Measurements from ENCODE around the gene ATOH7.
"Not testable (repeated sequence)": the region's sequence is repeated elsewhere in the genome, so short reads cannot be mapped to it uniquely, and the experiment has no call there.

ATOH7 gene
- 0 reads per million in 4 experiments for total RNA-seq

- DNase-seq, result no peak
Measured at GRCh38 chr10:68231817-68232251, at the start of gene ATOH7. Gene ATOH7, minus strand, starts transcription at chr10:68232113. Its CDS starts 436 bp downstream, at chr10:68231677.

GRCh38 chr10:68280758-68281157 is 48.8 kb upstream of the ATOH7 start:
- DNase-seq, result no peak

GRCh38 chr10:68278906-68279753 is 47.2 kb upstream of the ATOH7 start:
- DNase-seq, result not testable (repeated sequence)

GRCh38 chr10:68277814-68278213 is 45.9 kb upstream of the ATOH7 start:
- DNase-seq, result not testable (repeated sequence)

- no peak for DNase-seq
Measured at GRCh38 chr10:68276224-68276623, 44.3 kb upstream of the ATOH7 start.

DNA sequence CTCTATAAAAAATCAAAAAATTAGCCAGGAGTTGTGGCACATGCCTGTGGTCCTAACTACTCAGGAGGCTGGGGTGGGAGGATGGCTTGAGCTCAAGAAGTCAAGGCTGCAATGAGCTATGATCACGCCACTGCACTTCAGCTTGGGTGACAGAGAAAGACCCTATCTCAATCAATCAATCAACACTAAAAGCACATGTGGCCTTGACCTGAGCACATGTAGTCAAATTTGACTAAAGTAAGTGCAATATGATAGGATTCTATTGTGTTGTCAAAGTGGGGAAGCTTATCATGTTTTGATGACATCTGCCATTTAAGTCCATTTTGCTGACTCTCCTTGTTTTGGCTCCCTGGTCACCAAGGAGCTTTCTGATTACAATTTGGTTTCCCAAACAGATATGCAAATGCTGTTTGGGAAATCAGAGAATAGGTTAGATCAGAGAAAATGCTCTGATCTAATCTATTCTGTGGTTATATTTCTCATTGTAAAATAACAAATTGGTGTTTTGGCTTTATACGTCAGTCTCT is 43.8 kb upstream of the ATOH7 start:
- no peak for DNase-seq

DNA sequence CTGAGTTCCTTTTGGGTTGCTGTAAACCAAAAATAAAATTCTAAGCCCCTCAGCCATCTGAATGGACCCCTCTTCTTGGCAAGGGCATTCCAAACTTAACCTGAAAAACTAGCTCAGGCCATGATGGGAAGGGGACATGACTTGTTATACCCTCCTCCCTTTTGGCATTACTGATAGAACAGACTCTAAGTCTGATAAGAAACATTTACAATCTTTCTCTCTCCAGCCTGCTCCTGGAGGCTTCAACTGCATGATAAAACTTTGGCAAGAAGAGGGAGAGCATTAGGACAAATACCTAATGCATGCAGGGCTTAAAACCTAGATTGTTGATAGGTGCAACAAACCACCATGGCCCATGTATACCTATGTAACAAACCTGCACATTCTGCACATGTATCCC is 40.9 kb upstream of the ATOH7 start:
- DNase-seq, result no peak

DNA sequence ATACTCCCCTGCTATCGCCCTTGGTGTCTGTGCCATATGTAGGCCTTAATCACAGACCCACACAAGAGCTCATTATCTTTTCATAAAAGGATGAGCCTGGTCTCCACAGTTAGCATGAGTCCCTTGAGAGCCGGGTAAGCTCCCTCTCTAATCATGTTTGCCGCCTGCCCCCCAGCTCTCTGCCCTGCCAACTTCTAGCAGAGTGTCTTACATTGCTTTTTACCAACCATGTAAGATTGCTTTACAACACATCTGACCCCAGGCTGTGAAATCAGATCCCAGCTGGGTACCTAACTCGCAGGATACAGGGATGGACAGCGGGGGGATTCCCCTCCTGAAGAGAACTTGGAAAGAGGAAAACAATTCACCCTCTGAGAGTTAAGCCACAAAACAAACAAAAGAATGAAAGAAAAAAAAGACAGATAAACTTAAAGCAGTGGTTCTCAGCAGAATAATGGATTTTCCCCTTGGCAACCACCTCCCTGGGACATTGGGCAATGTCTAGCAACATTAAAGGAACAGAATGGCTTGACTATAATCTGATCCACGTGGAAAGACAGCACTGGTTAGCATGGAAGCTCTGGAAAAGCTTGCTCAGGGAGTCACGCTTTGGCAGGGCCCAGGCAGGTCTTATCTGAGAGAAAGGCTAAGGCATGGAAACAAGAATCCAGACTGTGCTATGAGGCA is 39.4 kb upstream of the ATOH7 start:
- DNase-seq, result no peak

- no peak for DNase-seq
Measured at GRCh38 chr10:68269562-68270290, 37.8 kb upstream of the ATOH7 start.

DNA sequence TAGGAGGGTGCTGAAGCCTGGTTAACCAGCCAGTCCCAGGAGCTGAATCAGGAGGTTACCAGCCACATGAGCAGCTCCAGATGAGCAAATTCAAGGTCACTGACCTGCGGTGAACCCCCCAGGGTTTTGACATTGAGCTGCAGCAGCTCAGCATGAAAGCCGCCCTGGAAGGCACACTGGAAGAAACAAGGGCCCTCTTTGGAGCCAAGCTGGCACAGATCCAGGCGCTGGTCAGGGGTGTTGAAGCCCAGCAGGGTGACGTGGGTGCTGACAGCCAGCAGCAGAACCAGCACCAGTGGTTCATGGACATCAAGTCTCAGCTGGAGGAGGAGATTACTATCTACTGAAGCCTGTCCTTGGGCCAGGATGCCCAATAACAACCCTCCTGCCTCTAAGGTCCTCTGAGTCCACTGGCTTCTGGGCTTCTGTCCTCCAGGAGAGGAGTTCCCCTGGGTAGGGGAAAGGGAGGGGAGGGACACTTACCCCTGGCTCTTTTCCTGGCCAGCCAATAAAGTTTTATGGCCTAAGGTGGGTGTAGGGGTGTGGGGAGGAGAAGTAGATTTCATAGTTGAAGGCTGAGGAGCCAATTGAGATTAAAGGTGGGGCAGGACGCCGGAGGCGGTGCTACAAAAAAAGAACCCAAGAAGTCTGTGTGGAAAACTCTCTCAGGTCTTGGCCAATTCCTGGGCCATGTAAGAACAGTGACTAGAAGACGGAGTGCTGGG is 29.4 kb upstream of the ATOH7 start:
- DNase-seq, result no peak

DNA sequence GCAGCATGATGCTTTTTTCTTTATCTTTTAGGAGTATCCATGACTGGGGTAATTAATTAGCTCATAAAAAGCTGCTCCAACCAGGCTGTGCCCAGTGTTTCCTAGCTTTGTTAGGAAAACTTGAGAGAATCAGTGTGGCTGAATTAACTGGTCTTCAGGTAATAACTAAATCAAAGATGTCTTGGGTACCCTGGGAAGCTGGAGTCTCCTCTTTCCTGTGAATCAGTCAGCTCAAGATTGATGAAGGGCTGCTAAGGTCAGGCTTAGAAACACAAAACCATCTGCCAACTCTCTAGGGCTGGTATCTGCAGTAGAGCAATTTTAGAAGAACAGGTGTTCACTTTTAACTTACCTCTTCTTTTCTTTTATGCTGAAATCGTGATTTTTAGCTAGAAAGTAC is 21.4 kb upstream of the ATOH7 start:
- DNase-seq, result no peak

DNA sequence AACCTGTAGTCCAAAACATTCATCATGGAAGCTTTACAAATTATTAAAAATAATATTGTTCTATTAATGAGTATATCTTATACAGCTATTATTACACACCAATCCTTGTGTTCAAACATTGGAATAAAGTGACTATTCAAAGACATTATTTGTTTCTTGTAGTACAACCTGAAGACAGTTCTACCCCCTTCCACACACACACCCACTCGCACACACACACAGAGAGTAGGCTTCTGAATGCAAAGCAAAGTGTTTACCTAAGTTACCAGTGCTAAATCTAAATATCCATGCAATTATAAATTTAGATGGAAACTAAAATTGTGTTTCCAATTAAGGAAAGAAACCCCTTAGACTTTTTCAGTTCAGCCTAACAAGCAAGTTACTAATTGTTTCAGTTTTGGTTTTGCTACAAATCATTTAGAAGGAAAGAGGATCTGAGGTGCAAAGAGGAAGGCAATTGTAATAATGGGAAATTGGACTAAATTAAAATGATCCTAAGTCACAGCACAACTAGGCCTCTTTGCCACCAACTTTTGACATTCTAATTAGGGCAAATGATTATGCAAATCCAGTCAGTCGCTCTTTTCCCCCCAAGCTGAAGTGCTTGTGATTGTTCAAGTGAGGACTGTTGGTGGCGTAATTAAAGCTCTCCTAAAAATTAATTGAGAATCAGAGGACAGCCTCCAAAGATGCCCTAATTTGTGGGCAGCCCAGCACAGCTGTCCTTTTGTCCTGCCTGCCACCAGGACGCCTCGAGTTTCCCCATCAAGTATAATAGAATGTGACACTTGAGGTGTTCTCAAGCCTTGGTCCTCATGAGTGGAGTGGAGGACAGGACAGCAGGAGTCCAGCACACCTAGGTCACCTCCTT is 19.9 kb upstream of the ATOH7 start:
- DNase-seq, result no peak

GRCh38 chr10:68251151-68251550 is 19.2 kb upstream of the ATOH7 start:
- DNase-seq, result no peak

GRCh38 chr10:68249297-68249696 is 17.4 kb upstream of the ATOH7 start:
- DNase-seq, result no peak

DNA sequence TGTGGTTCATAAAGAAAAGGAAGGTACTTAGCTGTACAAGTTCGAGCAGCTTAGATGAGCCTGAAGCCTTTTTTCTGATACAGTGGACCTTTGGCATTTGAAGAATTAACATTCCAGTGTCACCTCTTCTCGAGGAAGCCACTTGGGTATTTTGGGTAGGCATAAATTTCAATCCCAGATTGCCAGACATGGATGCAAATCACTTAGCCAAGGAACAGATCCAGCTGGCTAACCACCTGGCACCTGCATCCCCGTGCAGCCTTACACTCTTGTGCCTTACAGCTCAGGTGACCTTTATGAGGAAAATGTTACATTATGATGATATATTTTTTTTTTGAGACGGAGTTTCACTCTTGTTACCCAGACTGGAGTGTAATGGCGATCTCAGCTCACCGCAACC is 16.0 kb upstream of the ATOH7 start:
- no peak for DNase-seq

DNA sequence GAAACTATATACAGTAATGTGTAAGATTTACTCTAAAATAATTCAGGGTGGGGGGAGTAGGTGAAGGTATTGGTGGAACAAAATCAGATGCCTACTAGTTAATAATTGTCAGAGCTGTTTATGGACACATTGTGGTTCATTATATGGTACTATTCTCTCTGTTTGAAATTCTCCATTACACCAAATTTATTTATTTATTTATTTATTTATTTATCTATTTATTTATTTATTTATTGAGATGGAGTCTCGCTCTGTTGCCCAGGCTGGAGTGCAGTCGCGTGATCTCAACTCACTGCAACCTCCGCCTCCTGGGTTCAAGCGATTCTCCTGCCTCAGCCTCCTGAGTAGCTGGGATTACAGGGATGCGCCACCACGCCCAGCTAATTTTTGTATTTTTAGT is 14.5 kb upstream of the ATOH7 start:
- DNase-seq, result not testable (repeated sequence)

DNA sequence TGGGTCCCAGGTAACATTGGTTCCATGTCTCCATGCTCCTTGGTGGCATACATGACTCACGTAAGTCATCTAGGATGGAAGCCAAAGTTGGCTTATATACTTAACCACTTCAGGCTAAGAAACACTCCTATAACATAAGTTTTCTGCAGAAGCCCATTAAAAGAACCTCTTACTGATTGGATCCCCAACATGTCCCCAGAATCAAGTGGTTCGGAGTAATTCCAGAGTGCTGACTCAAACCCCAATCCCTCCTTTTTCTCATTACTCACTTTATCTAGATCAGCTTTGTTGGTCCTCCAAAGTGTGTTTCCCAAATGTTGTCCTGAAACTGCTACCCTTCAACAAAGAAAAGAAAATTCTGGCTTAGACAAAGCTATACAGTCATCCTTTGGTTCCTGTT is 10.1 kb upstream of the ATOH7 start:
- DNase-seq, result no peak

GRCh38 chr10:68239596-68240150 is 7.8 kb upstream of the ATOH7 start:
- no peak for DNase-seq

DNA sequence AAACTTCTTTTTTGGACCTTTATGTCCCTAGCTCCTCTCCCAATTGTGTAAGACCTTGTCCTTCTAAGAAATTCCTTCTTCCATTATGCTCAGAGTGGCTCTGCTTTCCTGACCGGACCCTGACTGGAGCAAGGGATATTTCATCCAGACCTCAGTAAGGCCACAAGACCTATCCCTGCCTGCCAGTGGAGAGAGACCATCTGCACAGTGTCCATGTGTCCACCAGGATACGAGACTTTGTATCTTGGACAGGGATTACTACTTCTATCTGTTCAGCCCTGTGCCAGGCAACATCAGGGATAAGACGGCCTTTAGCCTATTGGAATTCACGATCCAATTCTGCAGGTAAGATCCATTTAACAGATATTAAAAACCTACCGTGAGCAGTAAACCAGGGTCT is 7.2 kb upstream of the ATOH7 start:
- DNase-seq, result no peak

GRCh38 chr10:68238371-68238770 is 6.5 kb upstream of the ATOH7 start:
- no peak for DNase-seq

GRCh38 chr10:68237173-68237572 is 5.3 kb upstream of the ATOH7 start:
- no peak for DNase-seq

Data from effector CD8-positive, alpha-beta T cell (primary cell).